Ascending aorta (tissue), 2 donors: Measurements from ENCODE around the gene ERVK3-1. TPM values are rescaled to one million over a fixed set of nuclear protein-coding genes. Genes with fewer than 3 reads are reported as not detected.
A peak's percentile ranks its signal among the peaks of the same experiment; 100 is the strongest.

Experiments
- DNase-seq, 2 donors: peaks; one replicate each; pipeline ENCODE4 v3.0.0-alpha.2; 2019; ENCODE audit warnings: low spot score in 2 of 2
- H3K27ac ChIP-seq, 2 donors: fragments of 200-600 bp; sonication (generic); one replicate each; pipeline ENCODE4 v1.5.1; 2016 to 2017; ENCODE audit warnings: mild to moderate bottlenecking in 1 of 2
- H3K27me3 ChIP-seq: fragments of 200-600 bp; sonication (generic); one replicate; pipeline ENCODE4 v1.5.1; 2017
- H3K36me3 ChIP-seq, 2 donors: fragments of 200-600 bp; sonication (generic); one replicate each; pipeline ENCODE4 v1.5.1; 2016
- H3K4me1 ChIP-seq, 2 donors: fragments of 200-600 bp; sonication (generic); one replicate each; pipeline ENCODE4 v1.5.1; 2016 to 2017; ENCODE audit warnings: mild to moderate bottlenecking in 1 of 2
- H3K4me3 ChIP-seq, 2 donors: fragments of 200-600 bp; sonication (generic); one replicate each; pipeline ENCODE4 v1.5.1; 2016 to 2017; ENCODE audit warnings: mild to moderate bottlenecking in 1 of 2
- H3K9me3 ChIP-seq, 2 donors: fragments of 200-600 bp; sonication (generic); one replicate each; pipeline ENCODE4 v1.5.1; 2016
- CTCF ChIP-seq, 3 experiments: fragments of 200-600 bp in 2 of 3; fragments of 450-650 bp in 1 of 3; sonication (generic) in 2 of 3; IDR thresholded peaks; one replicate each; pipeline ENCODE4 v1.5.1; 2016 to 2019; ENCODE audit warnings: antibody characterized with exemption in 3 of 3, mild to moderate bottlenecking in 1 of 3, moderate library complexity in 1 of 3
- intact Hi-C: fragments of 100-400 bp; cut with DNase I; formaldehyde crosslinking; loops from one replicate; pipeline ENCODE4 v1.15.1; 2023
- total RNA-seq: library from RNA; depleted of rRNA; stranded (reverse); fragments of >200 nt; gene quantifications from one replicate; pipeline ENCODE4 v1.1.0, GENCODE V29; 2016

Gene ERVK3-1
- total RNA-seq, 1 donor from 2014 or later, result 35.0 TPM

DNA sequence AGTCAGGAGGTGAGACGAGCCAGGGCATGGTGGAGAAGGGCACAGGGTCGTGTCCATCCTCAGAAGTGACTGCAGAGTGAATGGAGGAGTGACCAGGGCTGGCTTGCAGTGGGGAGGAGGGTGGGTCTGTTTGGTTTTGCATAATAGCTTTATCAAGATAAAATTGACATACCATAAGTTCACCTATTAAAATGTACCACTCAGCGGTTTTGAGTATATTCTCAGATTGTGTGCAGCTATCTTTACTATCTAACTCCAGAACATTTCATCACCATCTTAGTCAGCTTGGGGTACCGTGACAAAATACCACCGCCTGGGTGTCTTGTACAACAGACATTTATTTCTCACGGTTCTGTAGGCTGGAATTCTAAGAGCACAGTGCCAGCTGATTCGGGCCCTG is 13.2 kb upstream of the ERVK3-1 start:
- no peak for TF ChIP-seq CTCF (IDR thresholded peaks at IDR 0.05)
- intact Hi-C loops, result no loop called here
- H3K36me3 ChIP-seq, result peaks cover 96 to 99% of the 10 kb centered on the region in 2 donors

GRCh38 chr19:58294743-58295374 is 10.3 kb upstream of the ERVK3-1 start:
- intact Hi-C loops, result no loop called here
- H3K27ac ChIP-seq, result no peak overlapping the region
- H3K4me3 ChIP-seq, result no peak overlapping the region
- no peak for TF ChIP-seq CTCF (IDR thresholded peaks at IDR 0.05)
- DNase-seq, result no peak
- peaks cover 45 to 96% of the 10 kb centered on the region in 2 donors for H3K9me3 ChIP-seq
- H3K36me3 ChIP-seq, result peaks cover 92 to 98% of the 10 kb centered on the region in 2 donors
- no peaks in the 10 kb centered on the region for H3K4me1 ChIP-seq
- H3K27me3 ChIP-seq, result no peaks in the 10 kb centered on the region

More for the DNA sequence above, 13.2 kb upstream of the ERVK3-1 start:
- DNase-seq, result no peak
- H3K9me3 ChIP-seq, result peaks cover 41 to 93% of the 10 kb centered on the region in 2 donors
- no peak overlapping the region for H3K4me3 ChIP-seq
- no peaks in the 10 kb centered on the region for H3K4me1 ChIP-seq
- no peak overlapping the region for H3K27ac ChIP-seq
- H3K27me3 ChIP-seq, result no peaks in the 10 kb centered on the region

DNA sequence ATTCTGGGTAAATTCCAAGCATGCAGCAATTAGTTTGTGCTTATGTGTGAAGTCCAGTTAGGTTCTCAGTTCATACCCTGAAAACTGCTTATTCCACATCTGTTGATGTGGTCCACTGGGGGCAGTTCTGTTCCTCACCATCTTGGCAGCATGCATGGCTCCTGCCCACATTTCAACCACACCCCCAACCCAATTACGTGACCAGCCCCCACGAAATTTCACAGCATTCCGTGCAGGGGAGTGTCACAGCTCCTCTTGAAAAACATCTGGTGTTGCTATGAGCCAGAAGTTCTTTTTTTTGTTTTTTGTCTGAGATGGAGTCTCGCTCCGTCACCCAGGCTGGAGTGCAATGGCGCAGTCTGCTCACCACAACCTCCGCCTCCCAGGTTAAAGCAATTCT is 9.1 kb upstream of the ERVK3-1 start:
- H3K27me3 ChIP-seq, result no peaks in the 10 kb centered on the region
- no peaks in the 10 kb centered on the region for H3K4me1 ChIP-seq
- peaks cover 47 to 95% of the 10 kb centered on the region in 2 donors for H3K9me3 ChIP-seq
- H3K36me3 ChIP-seq, result peaks cover 83 to 99% of the 10 kb centered on the region in 2 donors
- H3K4me3 ChIP-seq, result no peak overlapping the region
- no peak for DNase-seq
- no peak overlapping the region for H3K27ac ChIP-seq
- intact Hi-C loops, result no loop called here
- no peak for TF ChIP-seq CTCF (IDR thresholded peaks at IDR 0.05)

GRCh38 chr19:58300620-58301019 is 4.6 kb upstream of the ERVK3-1 start:
- H3K4me1 ChIP-seq, result no peaks in the 10 kb centered on the region
- TF ChIP-seq CTCF (IDR thresholded peaks at IDR 0.05), result no peak
- H3K27me3 ChIP-seq, result no peaks in the 10 kb centered on the region
- H3K36me3 ChIP-seq, result peaks cover 37 to 59% of the 10 kb centered on the region in 2 donors
- H3K9me3 ChIP-seq, result peaks cover 11 to 69% of the 10 kb centered on the region in 2 donors
- no peak overlapping the region for H3K27ac ChIP-seq
- no peak overlapping the region for H3K4me3 ChIP-seq
- intact Hi-C loops, result loop anchor here (10.0 kb wide), 1 partner anchor 116 kb away; the partner anchor contains the start of gene ZNF274
- DNase-seq, result no peak

DNA sequence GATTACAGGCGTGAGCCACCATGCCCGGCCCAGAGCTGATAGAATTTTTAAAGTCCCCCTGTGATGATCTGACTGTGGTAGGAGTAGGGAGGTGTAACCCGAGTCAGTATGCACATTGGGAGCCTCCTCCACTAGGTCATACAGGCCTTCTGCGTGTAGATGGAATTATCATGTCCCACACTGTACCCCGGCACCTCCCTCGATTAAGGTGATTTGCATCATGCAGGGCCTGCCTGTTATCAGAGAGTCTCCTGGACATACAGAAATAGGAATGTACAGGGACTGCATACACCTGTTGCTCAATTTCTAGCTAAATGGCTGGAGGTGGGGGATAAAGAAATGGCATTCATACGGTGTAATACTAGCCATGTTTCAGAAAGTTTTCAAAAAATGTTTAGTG is 922 bp upstream of the ERVK3-1 start:
- H3K27ac ChIP-seq, result peak overlapping the region in 1 of 2 donors; percentile 91
- H3K9me3 ChIP-seq, result peaks cover 8 to 39% of the 10 kb centered on the region in 2 donors
- H3K36me3 ChIP-seq, result peaks cover 8 to 48% of the 10 kb centered on the region in 2 donors
- H3K27me3 ChIP-seq, result no peaks in the 10 kb centered on the region
- TF ChIP-seq CTCF (IDR thresholded peaks at IDR 0.05), result no peak
- peak overlapping the region; percentile 77 to 87 for H3K4me3 ChIP-seq
- DNase-seq, result no peak
- H3K4me1 ChIP-seq, result peaks cover 0 to 7% of the 10 kb centered on the region in 2 donors
- intact Hi-C loops, result loop anchor here (10.0 kb wide), 1 partner anchor 119 kb away; the partner anchor contains the start of gene ZNF274
